Fibroblast of mammary gland (primary cell): ENCODE measurements around the gene KLRF2.

Experiments
- DNase-seq: peaks from one replicate; pipeline ENCODE4 v3.0.0-alpha.2; 2010; ENCODE audit warnings: low read depth
- H3K4me3 ChIP-seq: 2 replicates; pipeline ENCODE4 v1.5.1; 2011; ENCODE audit warnings: low read depth, mild to moderate bottlenecking, low read length, moderate library complexity; ENCODE audit not compliant: control insufficient read depth
- CTCF ChIP-seq: conservative IDR thresholded peaks from 2 replicates; pipeline ENCODE4 v1.5.1; 2011; ENCODE audit warnings: low read depth, low read length, inconsistent platforms; ENCODE audit not compliant: control insufficient read depth, insufficient read depth

The KLRF2 gene

GRCh38 chr12:9856894-9857293 lies 24.4 kb upstream of the KLRF2 start:
- no peak for TF ChIP-seq CTCF
- no peak for DNase-seq
- H3K4me3 ChIP-seq: no peak overlapping the region

DNA sequence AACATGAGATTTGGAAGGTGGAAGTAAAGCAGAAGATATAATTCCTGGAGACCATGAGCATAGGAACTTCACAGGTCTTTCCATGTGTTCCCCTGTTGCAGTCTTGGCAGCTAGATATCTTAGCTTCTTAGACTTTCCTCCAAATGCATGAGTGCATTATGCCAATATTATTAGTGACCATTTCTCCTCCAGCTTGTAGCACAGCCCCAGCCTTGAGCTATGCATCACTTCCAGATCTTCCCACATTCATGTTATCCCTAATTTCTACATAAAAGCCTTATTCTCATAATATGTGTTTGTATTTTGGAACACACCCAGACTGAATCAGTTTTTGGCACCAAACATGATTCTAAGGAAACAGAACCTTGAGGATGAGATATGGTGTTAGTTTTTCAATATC lies 23.2 kb upstream of the KLRF2 start:
- TF ChIP-seq CTCF: no peak
- no peak overlapping the region for H3K4me3 ChIP-seq
- DNase-seq: peak; percentile 38

GRCh38 chr12:9864913-9865675 lies 16.2 kb upstream of the KLRF2 start:
- H3K4me3 ChIP-seq: no peak overlapping the region
- no peak for DNase-seq
- TF ChIP-seq CTCF: no peak

DNA sequence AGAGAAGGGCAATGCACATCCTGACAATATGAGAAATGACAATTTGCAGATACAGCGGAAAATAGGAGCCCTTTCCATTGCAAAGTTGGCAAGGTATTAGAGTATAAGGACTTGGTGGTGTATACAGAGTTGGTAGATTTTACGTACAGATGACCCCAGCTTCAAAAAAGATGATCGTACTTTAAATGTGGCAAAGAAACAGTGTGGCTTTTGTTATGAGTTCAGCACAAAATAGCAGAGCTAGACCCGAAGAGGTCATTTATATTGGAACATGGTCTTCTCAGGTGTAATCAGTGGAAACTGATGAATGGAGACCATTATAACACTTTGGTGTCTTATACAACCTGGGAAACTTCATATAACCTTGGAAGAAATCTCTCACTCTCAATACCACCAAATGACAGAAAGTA lies 14.4 kb upstream of the KLRF2 start:
- TF ChIP-seq CTCF: no peak
- H3K4me3 ChIP-seq: peak overlapping the region; percentile 65
- DNase-seq: no peak

GRCh38 chr12:9867531-9867930 lies 13.8 kb upstream of the KLRF2 start:
- H3K4me3 ChIP-seq: peak overlapping the region; percentile 65
- TF ChIP-seq CTCF: no peak
- DNase-seq: peak; percentile 14

DNA sequence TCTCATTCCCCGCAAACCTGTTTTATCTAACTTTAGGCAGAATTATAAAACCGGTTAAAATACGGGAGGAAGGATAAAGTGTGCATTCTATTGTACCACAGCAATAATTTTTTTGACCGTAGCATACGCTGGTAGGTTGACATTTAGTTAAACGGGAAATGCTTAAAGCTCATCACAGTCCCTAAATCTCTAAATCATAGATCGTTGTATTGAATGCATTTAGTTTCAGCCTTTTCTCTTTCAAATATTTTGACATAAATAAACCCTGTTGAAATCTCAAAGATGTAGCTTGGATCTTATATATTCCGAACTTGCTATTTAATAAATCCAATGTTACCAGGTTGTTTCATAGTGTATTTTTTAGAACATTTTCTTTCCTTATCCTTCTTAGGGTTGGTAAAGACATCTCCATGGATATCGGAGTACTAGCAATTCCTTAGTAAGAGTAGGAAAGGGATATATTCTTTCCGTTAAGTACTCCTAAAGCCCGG lies 12.9 kb upstream of the KLRF2 start:
- peak; percentile 39 for DNase-seq
- no peak for TF ChIP-seq CTCF
- H3K4me3 ChIP-seq: peak overlapping the region; percentile 65
